Measurements from ENCODE around the gene MPPED2. TPM values are rescaled to one million over a fixed set of nuclear protein-coding genes. Genes with fewer than 3 reads are reported as not detected.

MPPED2 gene
- total RNA-seq, 1 experiment from 2014 or later = not detected

DNA sequence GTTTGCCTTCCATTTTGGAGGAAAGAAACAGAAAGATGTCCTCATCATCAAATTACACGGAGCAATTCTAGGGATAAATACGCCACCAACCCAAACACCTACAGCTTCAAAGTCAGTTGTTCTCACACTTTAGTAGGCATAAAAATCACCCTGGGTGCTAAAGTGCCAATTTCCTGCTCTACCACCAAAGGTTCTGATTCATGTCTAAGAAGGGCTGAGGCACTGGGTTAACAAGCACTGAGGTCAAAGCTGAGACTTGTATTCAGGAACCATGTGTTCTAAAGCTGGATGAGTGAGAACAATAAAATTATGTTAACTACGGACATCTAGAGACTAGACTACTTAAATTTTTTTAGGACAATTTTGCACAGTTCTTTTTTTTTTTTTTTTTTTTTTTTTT is 127.6 kb downstream of the MPPED2 start:
- Histone ChIP-seq H3K4me2 (ENCODE audit: low read length) (no peak overlapping the region), H3K36me3 (ENCODE audit: control insufficient read depth in 1 of 2, insufficient read depth in 2 of 2, low read length in 2 of 2) (no peaks in the 10 kb centered on the region), H3K79me2 (ENCODE audit: insufficient read depth, low read length) (no peaks in the 10 kb centered on the region), H3K9ac (ENCODE audit: low read length) (no peak overlapping the region), H4K20me1 (ENCODE audit: insufficient read depth) (no peaks in the 10 kb centered on the region), H3K27ac (ENCODE audit: low read depth, low read length) (no peak overlapping the region), H2AFZ (ENCODE audit: low read depth, low read length, poor library complexity, severe bottlenecking) (no peak overlapping the region), H3K9me2 (ENCODE audit: insufficient read depth) (no peaks in the 10 kb centered on the region), H3K9me3 (ENCODE audit: control insufficient read depth in 1 of 2, insufficient read depth in 1 of 2, low read depth in 1 of 2, low read length in 2 of 2) (no peaks in the 10 kb centered on the region), H3K4me3 (replicated peaks in 1 of 2; ENCODE audit: low read depth in 1 of 2, low read length in 2 of 2) (no peak overlapping the region), H3K27me3 (ENCODE audit: insufficient read depth, low read length) (peaks cover 32% of the 10 kb centered on the region), H3K4me1 (ENCODE audit: control insufficient read depth in 1 of 2, insufficient read depth in 2 of 2, low read length in 2 of 2) (no peaks in the 10 kb centered on the region)
- DNase-seq (ENCODE audit: low read depth, low spot score) (no peak), ATAC-seq (no peak)
- TF ChIP-seq EZH2 (IDR thresholded peaks at IDR 0.05) = no peak
- TF ChIP-seq JUND (IDR thresholded peaks at IDR 0.05) = no peak
- no peak for TF ChIP-seq YY1 (IDR thresholded peaks at IDR 0.05; ENCODE audit: extremely low read depth, insufficient replicate concordance, low read depth, low read length)
- TF ChIP-seq FOSL1 (IDR thresholded peaks at IDR 0.05; ENCODE audit: low read depth) = no peak
- TF ChIP-seq, protein P1, sequence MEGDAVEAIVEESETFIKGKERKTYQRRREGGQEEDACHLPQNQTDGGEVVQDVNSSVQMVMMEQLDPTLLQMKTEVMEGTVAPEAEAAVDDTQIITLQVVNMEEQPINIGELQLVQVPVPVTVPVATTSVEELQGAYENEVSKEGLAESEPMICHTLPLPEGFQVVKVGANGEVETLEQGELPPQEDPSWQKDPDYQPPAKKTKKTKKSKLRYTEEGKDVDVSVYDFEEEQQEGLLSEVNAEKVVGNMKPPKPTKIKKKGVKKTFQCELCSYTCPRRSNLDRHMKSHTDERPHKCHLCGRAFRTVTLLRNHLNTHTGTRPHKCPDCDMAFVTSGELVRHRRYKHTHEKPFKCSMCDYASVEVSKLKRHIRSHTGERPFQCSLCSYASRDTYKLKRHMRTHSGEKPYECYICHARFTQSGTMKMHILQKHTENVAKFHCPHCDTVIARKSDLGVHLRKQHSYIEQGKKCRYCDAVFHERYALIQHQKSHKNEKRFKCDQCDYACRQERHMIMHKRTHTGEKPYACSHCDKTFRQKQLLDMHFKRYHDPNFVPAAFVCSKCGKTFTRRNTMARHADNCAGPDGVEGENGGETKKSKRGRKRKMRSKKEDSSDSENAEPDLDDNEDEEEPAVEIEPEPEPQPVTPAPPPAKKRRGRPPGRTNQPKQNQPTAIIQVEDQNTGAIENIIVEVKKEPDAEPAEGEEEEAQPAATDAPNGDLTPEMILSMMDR (IDR thresholded peaks at IDR 0.05 in 2 of 3, conservative IDR thresholded peaks at IDR 0.05 in 1 of 3; ENCODE audit: borderline replicate concordance in 1 of 3, insufficient read depth in 1 of 3, low read depth in 2 of 3, low read length in 2 of 3) = no peak
- TF ChIP-seq EGR1 (IDR thresholded peaks at IDR 0.05; ENCODE audit: low read depth) = no peak
- POLR2A ChIA-PET = no interaction called here
- BruUV-seq (replicated peaks) = no TSS peak
- RAD21 ChIA-PET (ENCODE audit: low non-redundant PET in 1 of 2, low total read pairs in 2 of 2, uncharacterized antibody in 2 of 2, unreplicated experiment in 2 of 2) = no interaction called here
- intact Hi-C loops (cut with micrococcal nuclease) = no loop called here
- CTCF ChIA-PET = interaction anchor here (0.8 kb wide), 1 partner anchor 316 kb away, joined by 3 read pairs; no protein-coding TSS in a partner anchor

DNA sequence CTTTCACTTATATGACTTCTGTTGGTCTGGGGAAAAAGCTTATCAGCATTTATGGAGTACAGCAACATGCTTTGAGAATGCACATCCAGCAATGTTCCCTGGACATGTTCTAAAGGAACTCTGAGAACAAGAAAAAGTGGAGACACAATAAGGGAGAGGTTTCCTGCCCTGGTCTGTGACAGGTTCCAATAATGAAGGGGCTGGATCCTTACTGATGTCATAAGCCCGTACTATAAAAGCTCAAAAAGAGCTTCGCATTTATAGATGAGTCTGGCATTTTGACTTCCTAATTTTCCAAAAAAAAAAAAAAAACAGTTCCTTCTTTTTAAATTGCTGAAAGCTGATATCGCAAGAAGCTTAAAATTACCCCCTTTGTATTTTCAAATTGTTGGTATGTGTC is 129.1 kb downstream of the MPPED2 start:
- H3K4me3 ChIP-seq (replicated peaks in 1 of 2; ENCODE audit: low read depth in 1 of 2, low read length in 2 of 2) = no peak overlapping the region
- intact Hi-C loops (cut with micrococcal nuclease) = no loop called here
- H3K9me2 ChIP-seq (ENCODE audit: insufficient read depth) = no peaks in the 10 kb centered on the region
- H3K9me3 ChIP-seq (ENCODE audit: control insufficient read depth in 1 of 2, insufficient read depth in 1 of 2, low read depth in 1 of 2, low read length in 2 of 2) = no peaks in the 10 kb centered on the region
- ATAC-seq (no peak), DNase-seq (ENCODE audit: low read depth, low spot score) (no peak)
- ChIA-PET POLR2A (no interaction called here), CTCF (no interaction called here), RAD21 (ENCODE audit: low non-redundant PET in 1 of 2, low total read pairs in 2 of 2, uncharacterized antibody in 2 of 2, unreplicated experiment in 2 of 2) (no interaction called here)
- TF ChIP-seq POLR2A (IDR thresholded peaks at IDR 0.05; ENCODE audit: borderline replicate concordance, extremely low read depth, insufficient read depth, insufficient read length) (no peak), EZH2 (IDR thresholded peaks at IDR 0.05) (no peak), ZNF274 (IDR thresholded peaks at IDR 0.05; ENCODE audit: low read depth, low read length) (no peak)
- H3K27me3 ChIP-seq (ENCODE audit: insufficient read depth, low read length) = peaks cover 31% of the 10 kb centered on the region
- H3K9ac ChIP-seq (ENCODE audit: low read length) = no peak overlapping the region
- no TSS peak for BruUV-seq (replicated peaks)
- H4K20me1 ChIP-seq (ENCODE audit: insufficient read depth) = no peaks in the 10 kb centered on the region
- no peak overlapping the region for H3K27ac ChIP-seq (ENCODE audit: low read depth, low read length)
- H3K36me3 ChIP-seq (ENCODE audit: control insufficient read depth in 1 of 2, insufficient read depth in 2 of 2, low read length in 2 of 2) = no peaks in the 10 kb centered on the region
- H3K4me1 ChIP-seq (ENCODE audit: control insufficient read depth in 1 of 2, insufficient read depth in 2 of 2, low read length in 2 of 2) = no peaks in the 10 kb centered on the region
- H3K79me2 ChIP-seq (ENCODE audit: insufficient read depth, low read length) = no peaks in the 10 kb centered on the region
- no peak overlapping the region for H3K4me2 ChIP-seq (ENCODE audit: low read length)
- H2AFZ ChIP-seq (ENCODE audit: low read depth, low read length, poor library complexity, severe bottlenecking) = no peak overlapping the region
